ENCODE results near the gene PIAS3. TPM values are rescaled to one million over a fixed set of nuclear protein-coding genes. Genes with fewer than 3 reads are reported as not detected.

The PIAS3 gene
- total RNA-seq, 2 experiments from 2014 or later: 18.7 to 19.7 TPM

DNA sequence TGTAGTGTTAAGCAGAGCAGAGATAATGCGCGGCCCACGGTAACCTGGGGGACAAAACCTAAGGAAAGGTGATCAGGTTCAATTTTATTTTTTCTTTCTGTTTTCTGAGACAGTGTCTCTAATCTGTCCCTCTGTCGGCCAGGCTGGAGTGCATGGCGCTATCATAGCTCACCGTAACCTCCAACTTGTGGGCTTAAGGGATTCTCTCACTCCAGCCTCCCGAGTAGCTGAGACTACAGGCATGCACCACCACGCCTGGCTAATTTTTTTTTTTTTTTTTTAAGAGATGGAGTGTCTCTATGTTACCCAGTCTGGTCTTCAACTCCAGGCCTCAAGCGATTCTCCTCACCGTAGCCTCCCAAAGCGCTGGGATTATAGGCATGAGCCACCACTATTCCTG, 27.5 kb upstream of the PIAS3 start:
- Histone ChIP-seq H3K27me3 (ENCODE audit: control insufficient read depth in 1 of 2, insufficient read depth in 2 of 2, low read length in 2 of 2) (peaks cover 14 to 22% of the 10 kb centered on the region in 2 experiments), H3K4me3 (ENCODE audit: low read length) (peak overlapping the region; percentile 70), H3K4me1 (ENCODE audit: insufficient read depth, low read length) (peaks cover 17% of the 10 kb centered on the region), H3K36me3 (ENCODE audit: insufficient read depth, low read length) (no peaks in the 10 kb centered on the region), H3K27ac (ENCODE audit: low read depth in 1 of 2, low read length in 2 of 2) (no peak overlapping the region), H3K9me3 (ENCODE audit: control insufficient read depth in 1 of 2, insufficient read depth in 1 of 2, low read length in 2 of 2) (no peaks in the 10 kb centered on the region)
- H3K4me3 Mint-ChIP-seq: peak overlapping the region; percentile 89
- ChIA-PET CTCF (interaction anchor here (1.6 to 2.6 kb wide), 2 partner anchors 37 to 40 kb away, joined by 4 to 17 read pairs; partner anchors contain the start of gene NUDT17), POLR2A (interaction anchor here (1.2 to 2.3 kb wide), 3 partner anchors 28 to 110 kb away, joined by 3 to 24 read pairs (median 6); partner anchors contain the start of genes NUDT17, PIAS3 and TXNIP)
- no peak for ATAC-seq (ENCODE audit: poor library complexity)
- H3K27me3 Mint-ChIP-seq: peaks cover 24% of the 10 kb centered on the region
- H3K27ac Mint-ChIP-seq: no peak overlapping the region
- no peaks in the 10 kb centered on the region for H3K36me3 Mint-ChIP-seq (ENCODE audit: low read depth)
- H3K9me3 Mint-ChIP-seq: no peaks in the 10 kb centered on the region
- peaks cover 20% of the 10 kb centered on the region for H3K4me1 Mint-ChIP-seq (ENCODE audit: low read depth)
- no peak for DNase-seq
- intact Hi-C loops (cut with DNase I, micrococcal nuclease): loop anchor here in 1 of 2 experiments (1.0 to 2.0 kb wide), 2 partner anchors 27 to 30 kb away; partner anchors contain the start of gene PIAS3
- TF ChIP-seq, protein P1, sequence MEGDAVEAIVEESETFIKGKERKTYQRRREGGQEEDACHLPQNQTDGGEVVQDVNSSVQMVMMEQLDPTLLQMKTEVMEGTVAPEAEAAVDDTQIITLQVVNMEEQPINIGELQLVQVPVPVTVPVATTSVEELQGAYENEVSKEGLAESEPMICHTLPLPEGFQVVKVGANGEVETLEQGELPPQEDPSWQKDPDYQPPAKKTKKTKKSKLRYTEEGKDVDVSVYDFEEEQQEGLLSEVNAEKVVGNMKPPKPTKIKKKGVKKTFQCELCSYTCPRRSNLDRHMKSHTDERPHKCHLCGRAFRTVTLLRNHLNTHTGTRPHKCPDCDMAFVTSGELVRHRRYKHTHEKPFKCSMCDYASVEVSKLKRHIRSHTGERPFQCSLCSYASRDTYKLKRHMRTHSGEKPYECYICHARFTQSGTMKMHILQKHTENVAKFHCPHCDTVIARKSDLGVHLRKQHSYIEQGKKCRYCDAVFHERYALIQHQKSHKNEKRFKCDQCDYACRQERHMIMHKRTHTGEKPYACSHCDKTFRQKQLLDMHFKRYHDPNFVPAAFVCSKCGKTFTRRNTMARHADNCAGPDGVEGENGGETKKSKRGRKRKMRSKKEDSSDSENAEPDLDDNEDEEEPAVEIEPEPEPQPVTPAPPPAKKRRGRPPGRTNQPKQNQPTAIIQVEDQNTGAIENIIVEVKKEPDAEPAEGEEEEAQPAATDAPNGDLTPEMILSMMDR (IDR thresholded peaks at IDR 0.05): no peak

DNA sequence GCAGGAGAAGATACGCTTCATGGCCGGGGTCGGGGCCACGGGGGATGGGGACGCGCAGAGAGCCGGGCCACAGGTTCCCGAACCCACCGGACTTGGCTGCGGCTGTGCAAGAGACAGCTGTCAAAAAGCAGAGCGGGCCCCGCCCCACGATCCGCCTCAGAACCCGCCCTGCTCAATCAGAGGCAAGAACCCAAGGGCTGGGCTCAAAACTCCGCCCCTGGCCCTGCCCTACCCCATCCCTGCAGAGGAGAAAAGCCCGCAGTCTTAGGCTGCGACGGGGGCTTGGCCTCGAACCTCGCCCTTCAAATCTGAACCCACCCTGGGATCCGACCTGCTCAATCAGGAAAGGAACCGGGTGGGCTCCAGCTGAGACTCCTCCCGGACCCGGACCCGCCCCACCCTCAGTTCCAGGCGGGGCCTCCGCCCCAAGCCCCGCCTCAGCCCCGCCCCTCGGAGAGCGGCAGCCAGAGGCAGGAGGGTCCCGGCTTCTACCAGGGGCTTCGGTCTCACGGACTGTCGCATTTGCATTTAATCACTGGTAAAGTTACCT, 26.9 kb upstream of the PIAS3 start, which contains the start of gene ANKRD35:
Gene ANKRD35 (minus strand): TSS at position 129 of the 550 bp plus-strand sequence. CDS start 108 bp downstream, at position 21.
- Histone ChIP-seq H3K27me3 (ENCODE audit: control insufficient read depth in 1 of 2, insufficient read depth in 2 of 2, low read length in 2 of 2) (peaks cover 14 to 22% of the 10 kb centered on the region in 2 experiments), H3K4me3 (ENCODE audit: low read length) (peak within 1 kb of the TSS; percentile 70), H3K9me3 (ENCODE audit: control insufficient read depth in 1 of 2, insufficient read depth in 1 of 2, low read length in 2 of 2) (no peaks in the 10 kb centered on the region), H3K36me3 (ENCODE audit: insufficient read depth, low read length) (no peaks in the 10 kb centered on the region), H3K4me1 (ENCODE audit: insufficient read depth, low read length) (peaks cover 17% of the 10 kb centered on the region), H3K27ac (ENCODE audit: low read depth in 1 of 2, low read length in 2 of 2) (no peak within 1 kb of the TSS)
- ChIA-PET POLR2A (interaction anchor here (1.0 to 2.3 kb wide), 5 partner anchors 14 to 110 kb away, joined by 3 to 24 read pairs (median 6); partner anchors contain the start of genes LIX1L, NUDT17, PIAS3 and TXNIP), CTCF (interaction anchor here (0.6 to 2.6 kb wide), 5 partner anchors 14 to 121 kb away, joined by 3 to 17 read pairs (median 4); partner anchors contain the start of gene NUDT17)
- Mint-ChIP-seq H3K4me1 (ENCODE audit: low read depth) (peaks cover 20% of the 10 kb centered on the region), H3K27ac (no peak within 1 kb of the TSS), H3K27me3 (peaks cover 27% of the 10 kb centered on the region), H3K4me3 (peak within 1 kb of the TSS; percentile 89), H3K36me3 (ENCODE audit: low read depth) (no peaks in the 10 kb centered on the region), H3K9me3 (no peaks in the 10 kb centered on the region)
- peak; percentile 70 to 92 (median 84) for DNase-seq
- ATAC-seq (ENCODE audit: poor library complexity): peak; percentile 99
- TF ChIP-seq, protein P1 (IDR thresholded peaks at IDR 0.05): no peak
- intact Hi-C loops (cut with DNase I, micrococcal nuclease): loop anchor here (1.0 to 2.0 kb wide), 3 partner anchors 27 to 31 kb away; partner anchors contain the start of gene PIAS3 (in 2 of the 2)

DNA sequence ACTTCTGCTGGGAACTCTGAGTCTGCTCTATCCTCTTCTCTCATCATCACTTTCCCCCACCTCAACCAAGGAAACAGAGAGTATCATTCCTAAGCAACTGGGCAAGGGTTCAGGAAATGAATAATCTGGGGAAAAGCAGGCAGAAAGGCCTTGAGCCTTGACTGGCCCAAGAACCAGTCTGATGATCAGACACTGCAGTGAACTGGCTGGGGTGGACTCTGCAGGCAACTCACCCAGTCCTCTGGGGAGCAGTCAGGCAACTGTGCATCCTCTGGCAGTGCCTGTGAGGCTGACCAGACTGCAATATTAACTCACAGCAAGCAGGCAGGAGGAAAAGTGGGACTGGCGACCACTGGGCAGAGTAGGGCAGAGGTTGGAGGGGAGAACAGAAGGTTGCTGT, 25.8 kb upstream of the PIAS3 start:
- peaks cover 14 to 22% of the 10 kb centered on the region in 2 experiments for H3K27me3 ChIP-seq (ENCODE audit: control insufficient read depth in 1 of 2, insufficient read depth in 2 of 2, low read length in 2 of 2)
- CTCF ChIA-PET: interaction anchor here (2.6 kb wide), 1 partner anchor 39 kb away, joined by 17 read pairs; the partner anchor contains the start of gene NUDT17
- ATAC-seq (ENCODE audit: poor library complexity): no peak
- Mint-ChIP-seq H3K4me3 (peak overlapping the region; percentile 89), H3K27me3 (peaks cover 27% of the 10 kb centered on the region), H3K27ac (no peak overlapping the region), H3K4me1 (ENCODE audit: low read depth) (peaks cover 20% of the 10 kb centered on the region), H3K9me3 (no peaks in the 10 kb centered on the region), H3K36me3 (ENCODE audit: low read depth) (no peaks in the 10 kb centered on the region)
- no peak overlapping the region for H3K4me3 ChIP-seq (ENCODE audit: low read length)
- no peak overlapping the region for H3K27ac ChIP-seq (ENCODE audit: low read depth in 1 of 2, low read length in 2 of 2)
- H3K9me3 ChIP-seq (ENCODE audit: control insufficient read depth in 1 of 2, insufficient read depth in 1 of 2, low read length in 2 of 2): no peaks in the 10 kb centered on the region
- H3K36me3 ChIP-seq (ENCODE audit: insufficient read depth, low read length): no peaks in the 10 kb centered on the region
- peaks cover 17% of the 10 kb centered on the region for H3K4me1 ChIP-seq (ENCODE audit: insufficient read depth, low read length)
- POLR2A ChIA-PET: interaction anchor here (2.3 kb wide), 1 partner anchor 27 kb away, joined by 24 read pairs; the partner anchor contains the start of gene PIAS3
- DNase-seq: no peak
- intact Hi-C loops (cut with DNase I, micrococcal nuclease): loop anchor here in 1 of 2 experiments (2.0 kb wide), 1 partner anchor 26 kb away; the partner anchor contains the start of gene PIAS3
- TF ChIP-seq, protein P1 (IDR thresholded peaks at IDR 0.05): no peak
